GM12891 (cell line): ENCODE measurements around the gene RCVRN.

Experiments
- PAX5 ChIP-seq: IDR thresholded peaks from 2 replicates; pipeline ENCODE4 v1.6.1; 2011; ENCODE audit warnings: low read length, moderate library complexity, mild to moderate bottlenecking; ENCODE audit not compliant: insufficient read depth, severe bottlenecking
- POLR2A ChIP-seq: IDR thresholded peaks from 2 replicates; pipeline ENCODE4 v1.6.1; 2011; ENCODE audit warnings: low read depth, low read length, control low read depth
- SPI1 ChIP-seq: IDR thresholded peaks from 2 replicates; pipeline ENCODE4 v1.6.1; 2011; ENCODE audit warnings: low read depth, low read length, control low read depth

- TF ChIP-seq POLR2A (no peak), SPI1 (no peak), PAX5 (no peak)
Observed at GRCh38 chr17:9897372-9897968, 7.6 kb downstream of the RCVRN start.
